Activated CD4-positive, alpha-beta T cell treated with anti-CD3 and anti-CD28 coated beads for 48 hours (primary cell): ENCODE data around the gene NADSYN1.

Experiments used
- DNase-seq: peaks from one replicate; pipeline ENCODE4 v3.0.0-alpha.2; 2020

NADSYN1 gene

DNA sequence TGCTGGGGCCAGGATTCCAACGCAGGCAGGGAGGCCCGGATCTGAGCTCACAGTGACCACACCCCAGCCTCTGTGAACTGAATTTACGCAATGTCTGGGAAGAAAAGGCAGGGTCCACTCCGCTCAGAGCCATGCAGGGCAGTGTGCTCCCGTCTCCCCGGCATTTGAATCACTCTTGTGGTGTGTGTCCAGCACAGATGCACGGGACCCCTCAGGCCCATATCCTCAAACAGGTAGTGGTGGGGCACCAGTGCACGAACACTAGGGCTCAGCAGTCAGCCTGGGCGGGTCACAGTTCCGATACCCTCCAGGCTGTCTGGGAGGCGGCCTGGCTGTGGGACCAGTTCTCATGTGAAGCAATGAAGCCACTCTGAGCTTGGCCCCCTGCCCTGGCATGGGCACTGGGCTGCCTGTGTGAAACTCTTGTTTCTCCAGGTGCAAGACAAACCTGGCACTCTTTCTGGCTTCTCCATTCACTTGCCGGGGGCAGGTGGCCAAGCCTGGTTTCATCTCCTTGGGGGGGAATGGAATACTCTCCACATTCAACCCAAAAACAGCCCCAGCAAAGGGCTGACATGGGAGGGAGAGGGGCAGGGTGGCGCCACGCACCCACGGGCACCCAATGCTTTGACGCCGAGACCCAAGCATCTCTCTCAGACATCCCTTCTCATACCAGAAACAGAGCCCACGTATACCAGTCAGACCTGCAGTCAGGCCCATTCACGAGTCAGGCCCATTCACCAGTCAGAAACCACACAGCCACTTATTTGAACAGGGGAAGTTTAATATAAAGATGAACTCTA, 19.2 kb upstream of the NADSYN1 start:
- no peak for DNase-seq

DNA sequence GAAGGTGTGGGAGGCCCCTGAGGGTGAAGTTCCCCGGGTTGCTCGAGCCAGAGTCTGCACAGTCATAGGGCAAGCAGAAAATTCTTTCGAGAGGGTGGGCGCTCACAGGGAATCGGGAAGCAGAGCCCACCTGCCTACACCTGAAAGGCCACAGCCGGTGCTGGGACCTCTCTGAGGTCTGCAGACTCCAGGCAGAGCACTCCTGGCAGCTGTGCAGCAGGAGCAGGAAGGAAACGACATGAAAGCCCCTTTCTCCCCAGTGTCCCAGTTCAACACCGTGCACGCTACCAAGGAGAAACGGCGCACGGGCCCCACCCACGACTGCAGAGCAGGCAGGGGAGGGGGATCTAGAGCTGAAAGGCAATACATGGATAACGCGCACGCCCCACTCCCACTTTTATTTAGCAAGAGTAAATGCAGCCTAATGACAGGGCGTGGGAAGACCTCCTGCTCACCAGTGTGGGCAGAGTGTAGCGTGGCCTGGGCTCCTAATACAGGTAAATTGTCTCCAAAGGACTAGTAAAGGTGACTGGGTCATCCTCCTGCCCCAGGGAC, 18.4 kb upstream of the NADSYN1 start:
- DNase-seq: no peak

- no peak for DNase-seq
Measured at GRCh38 chr11:71435278-71435951, 17.6 kb upstream of the NADSYN1 start.

DNA sequence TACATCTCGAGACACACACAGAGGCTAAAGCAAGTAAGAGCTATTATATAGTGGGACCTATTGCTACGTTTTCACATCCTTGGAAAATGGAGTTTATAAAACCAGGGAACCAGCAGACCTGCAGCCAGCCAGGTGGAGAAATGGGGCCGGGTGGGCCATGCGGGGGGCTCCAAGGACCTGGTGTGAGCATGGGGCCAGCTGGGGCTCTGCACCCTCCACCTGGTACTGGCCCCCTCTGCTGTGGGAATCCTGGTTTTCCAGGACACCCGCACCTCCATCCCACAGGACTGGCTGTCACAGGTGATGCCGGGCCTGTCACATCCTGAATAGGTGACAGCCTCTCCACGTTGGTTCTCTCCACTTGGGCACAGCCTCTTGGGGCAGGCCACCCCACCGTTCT, 16.1 kb upstream of the NADSYN1 start:
- DNase-seq: no peak

DNA sequence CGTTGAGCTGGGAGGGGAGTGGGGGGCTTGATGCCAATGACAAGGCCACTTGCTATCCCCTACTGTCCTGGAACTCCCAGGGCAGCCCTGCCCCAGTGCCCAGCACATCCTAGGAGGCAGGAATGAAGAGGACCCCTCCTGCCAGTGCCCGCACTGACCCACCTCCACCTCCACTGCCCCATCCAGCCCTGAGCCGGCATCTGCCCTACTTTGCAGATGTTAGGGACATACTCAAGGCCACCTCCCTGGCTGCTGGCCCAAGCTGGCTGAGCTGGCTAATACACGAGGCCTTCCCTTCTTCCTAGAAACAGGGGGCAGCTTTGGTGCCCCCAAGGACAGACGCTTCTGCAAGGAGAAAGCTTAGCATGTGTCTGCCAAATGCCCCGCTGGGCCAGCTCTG, 15.6 kb upstream of the NADSYN1 start:
- DNase-seq: no peak

DNA sequence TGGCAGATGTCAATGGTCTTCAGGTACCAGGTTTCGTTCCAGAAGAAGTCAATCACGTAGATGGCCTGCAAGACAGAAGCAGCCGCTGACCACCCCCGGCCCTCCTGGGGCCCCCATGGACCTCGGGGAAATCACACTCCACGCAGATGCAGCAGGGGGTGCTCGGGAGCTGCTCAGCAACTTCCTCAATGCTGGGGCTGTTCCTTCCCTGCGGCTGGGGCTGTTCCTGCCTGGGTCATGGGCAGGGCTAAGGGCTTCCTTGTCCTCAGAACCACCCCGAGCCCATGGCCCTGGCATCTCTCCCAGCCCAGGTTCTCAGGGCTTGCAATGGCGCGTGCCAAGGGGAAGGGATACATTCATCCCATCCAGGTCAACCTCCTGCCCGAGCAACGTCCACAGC, 15.1 kb upstream of the NADSYN1 start:
- DNase-seq: no peak

DNA sequence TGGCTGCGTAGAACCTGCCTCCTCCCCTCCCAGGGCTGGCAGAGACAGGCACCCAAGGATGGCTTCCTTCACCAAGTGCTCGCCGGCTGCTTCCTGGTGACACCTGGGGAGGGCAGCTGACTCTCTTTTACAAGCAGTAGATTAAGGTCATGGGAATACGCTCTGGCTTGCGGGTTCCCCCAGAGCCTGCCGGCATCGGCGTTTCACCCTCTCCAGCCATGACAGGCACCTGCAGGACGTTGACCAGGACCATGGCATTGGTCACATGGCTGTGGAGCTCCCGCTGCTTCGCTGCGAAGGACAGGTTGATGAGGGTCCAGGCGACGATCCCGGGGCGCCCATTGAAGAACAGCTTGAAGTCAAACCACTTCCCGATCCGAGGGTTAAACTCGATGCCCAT, 14.4 kb upstream of the NADSYN1 start:
- DNase-seq: no peak

DNA sequence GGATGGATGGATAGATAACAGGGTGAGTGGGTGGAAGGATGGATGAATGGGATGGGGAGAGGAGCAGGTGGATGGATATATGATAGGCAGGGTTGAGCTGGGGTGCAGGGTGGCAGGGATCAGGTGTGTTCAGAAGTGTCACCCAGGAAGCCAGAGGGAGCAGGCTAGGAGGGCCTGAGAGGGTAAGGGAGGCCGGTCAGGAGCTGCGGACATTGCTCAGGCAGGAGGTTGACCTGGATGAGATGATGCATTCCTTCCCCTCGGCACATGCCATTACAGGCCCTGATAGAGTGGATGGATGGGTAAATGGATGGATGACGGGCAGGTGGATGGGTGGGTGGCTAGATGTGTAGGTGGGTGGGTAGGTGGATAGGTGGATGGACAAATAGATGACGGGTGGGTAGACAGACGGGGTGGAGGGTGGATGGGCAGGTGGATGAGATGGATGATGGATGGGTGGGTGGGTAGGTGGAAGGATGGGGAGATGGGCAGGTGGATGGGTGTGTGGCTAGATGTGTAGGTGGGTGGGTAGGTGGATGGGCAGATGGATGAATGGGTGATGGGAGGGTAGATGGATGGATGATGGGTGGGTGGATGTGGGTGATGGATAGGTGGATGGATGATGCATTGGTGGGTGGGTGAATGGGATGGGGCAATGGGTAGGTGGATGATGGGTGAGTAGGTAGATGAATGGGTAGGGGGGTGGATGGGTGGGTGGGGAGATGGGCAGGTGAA, 12.8 kb upstream of the NADSYN1 start:
- DNase-seq: no peak

GRCh38 chr11:71441251-71441650, 11.8 kb upstream of the NADSYN1 start:
- DNase-seq: no peak

GRCh38 chr11:71442123-71442522, 10.9 kb upstream of the NADSYN1 start:
- DNase-seq: no peak

DNA sequence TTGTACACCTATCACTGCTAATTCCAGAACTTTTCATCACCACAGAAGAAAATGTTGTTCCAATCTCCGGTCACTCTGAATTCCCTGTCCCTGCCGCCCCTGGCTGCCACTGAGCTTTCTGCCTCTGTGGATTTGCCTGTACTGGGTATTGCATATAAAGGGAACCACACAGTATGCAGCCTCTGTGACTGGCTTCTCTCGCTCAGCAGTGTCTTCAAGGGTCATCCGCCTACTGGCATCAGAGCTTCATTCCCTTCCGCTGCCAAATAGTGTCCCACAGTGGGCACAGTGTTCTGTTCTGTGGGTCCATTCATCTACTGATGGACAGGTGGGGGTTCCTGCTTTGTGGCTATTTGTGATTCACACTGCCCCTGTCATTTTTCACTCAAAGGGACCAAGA, 10.1 kb upstream of the NADSYN1 start:
- no peak for DNase-seq

DNA sequence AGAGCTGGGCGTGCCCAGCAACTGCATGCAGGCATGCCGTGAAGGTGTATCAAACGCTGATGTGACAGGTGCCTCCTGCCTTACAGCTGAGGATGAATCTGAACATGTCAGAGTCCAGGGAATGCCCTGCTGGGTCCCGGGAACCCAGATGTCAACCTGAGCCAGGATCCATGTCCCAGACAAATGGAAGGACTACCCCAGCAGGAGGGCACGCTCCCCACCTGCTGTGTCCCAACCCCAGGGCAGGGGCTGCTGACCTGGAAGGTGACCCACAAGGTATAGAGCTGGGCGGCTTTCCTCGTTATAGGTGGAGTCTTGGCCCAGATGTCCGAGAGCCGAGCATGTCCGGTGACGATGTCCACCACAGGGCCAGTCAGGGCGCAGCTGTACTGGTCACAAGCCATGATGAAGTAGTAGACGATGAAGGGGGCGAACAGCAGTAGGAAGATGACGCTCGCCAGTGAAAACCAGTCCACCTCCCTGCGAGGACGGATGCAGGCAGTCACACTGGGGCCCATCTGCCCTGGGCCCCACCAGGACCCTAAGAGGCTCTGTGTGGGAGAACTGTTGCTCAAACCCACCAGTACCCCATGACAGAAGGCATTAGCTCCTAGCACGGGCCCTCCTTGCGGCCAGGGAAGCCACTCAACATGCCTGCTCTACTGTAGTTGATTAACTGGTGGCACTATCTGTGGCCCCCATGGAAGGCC, 9.1 kb upstream of the NADSYN1 start:
- DNase-seq: no peak

GRCh38 chr11:71444811-71445210, 8.2 kb upstream of the NADSYN1 start:
- no peak for DNase-seq

- no peak for DNase-seq
Measured at GRCh38 chr11:71446150-71446549, 6.9 kb upstream of the NADSYN1 start.

GRCh38 chr11:71446942-71447688, 5.9 kb upstream of the NADSYN1 start:
- no peak for DNase-seq

- peak; percentile 50 for DNase-seq
Measured at GRCh38 chr11:71447791-71448256, 5.2 kb upstream of the NADSYN1 start.

GRCh38 chr11:71448257-71449171, 4.5 kb upstream of the NADSYN1 start, which contains the start of gene DHCR7:
Gene DHCR7 (minus strand): TSS chr11:71448393. CDS start chr11:71444952, 3,441 bp downstream.
- peak; percentile 96 for DNase-seq

- no peak for DNase-seq
Measured at GRCh38 chr11:71449596-71449995, 3.4 kb upstream of the NADSYN1 start.

DNA sequence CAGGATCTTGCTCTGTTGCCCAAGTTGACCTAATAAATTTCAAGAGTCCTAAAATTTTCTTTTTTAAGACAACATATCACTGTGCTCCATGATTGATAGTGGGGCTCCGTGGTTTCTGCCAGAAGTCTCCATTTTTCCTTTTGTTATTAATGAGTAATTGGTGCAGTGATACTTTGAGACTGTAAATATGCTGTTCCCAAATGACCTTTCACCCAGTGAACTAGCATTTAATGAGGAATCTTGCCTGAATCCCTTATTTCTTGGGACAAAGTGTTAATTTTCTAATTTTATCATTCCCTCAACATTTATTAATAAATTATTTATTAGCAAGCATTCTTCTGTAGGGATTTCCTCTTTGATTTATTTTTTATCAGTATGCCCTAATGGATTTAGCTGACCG, 2.5 kb upstream of the NADSYN1 start:
- no peak for DNase-seq

GRCh38 chr11:71450939-71451338, 2.1 kb upstream of the NADSYN1 start:
- DNase-seq: no peak
